GM23338 (cell line): Measurements from ENCODE around the gene TSHZ2.

Experiments
- CREB1 ChIP-seq: fragments of 250-450 bp; sonication (Bioruptor Pico); IDR thresholded peaks from 2 replicates; pipeline ENCODE4 v1.5.0; 2020; ENCODE audit warnings: low read depth, mild to moderate bottlenecking, moderate library complexity
- EZH2 ChIP-seq: fragments of 200-600 bp; sonication (generic); IDR thresholded peaks from one replicate; pipeline ENCODE4 v1.8.0; 2017; ENCODE audit warnings: antibody characterized with exemption, mild to moderate bottlenecking, low read depth; ENCODE audit not compliant: unreplicated experiment
- EZH2phosphoT487 ChIP-seq: fragments of 200-600 bp; sonication (generic); IDR thresholded peaks from one replicate; pipeline ENCODE4 v1.8.1; 2018; ENCODE audit warnings: antibody characterized with exemption; ENCODE audit not compliant: unreplicated experiment
- JUNB ChIP-seq: IDR thresholded peaks from one replicate; pipeline ENCODE4 v1.6.1; 2016; ENCODE audit warnings: antibody characterized with exemption; ENCODE audit not compliant: unreplicated experiment
- NANOG ChIP-seq: IDR thresholded peaks from 2 replicates; pipeline ENCODE4 v1.6.1; 2016; ENCODE audit warnings: antibody characterized with exemption, borderline replicate concordance
- POLR2AphosphoS5 ChIP-seq: IDR thresholded peaks from 2 replicates; pipeline ENCODE4 v1.6.1; 2016; ENCODE audit warnings: antibody characterized with exemption, low read depth
- TF ChIP-seq, protein P1 (sequence below), 2 experiments: fragments of 200-600 bp in 1 of 2; sonication (generic) in 1 of 2; conservative IDR thresholded peaks; 2 replicates each; pipeline versions ENCODE4 v1.5.1 to v1.6.1; 2016 to 2017; ENCODE audit warnings: antibody characterized with exemption in 2 of 2, low read depth in 2 of 2, mild to moderate bottlenecking in 2 of 2, moderate library complexity in 1 of 2
- TF ChIP-seq, protein P2 (sequence below): IDR thresholded peaks from one replicate; pipeline ENCODE4 v1.6.1; 2018; ENCODE audit warnings: antibody characterized with exemption; ENCODE audit not compliant: unreplicated experiment
- TF ChIP-seq, protein P3 (sequence below): IDR thresholded peaks from 2 replicates; pipeline ENCODE4 v1.6.1; 2016; ENCODE audit warnings: antibody characterized with exemption

GRCh38 chr20:53371216-53371615 is 399.1 kb downstream of the TSHZ2 start:
- no peak for TF ChIP-seq EZH2
- TF ChIP-seq, protein P1, sequence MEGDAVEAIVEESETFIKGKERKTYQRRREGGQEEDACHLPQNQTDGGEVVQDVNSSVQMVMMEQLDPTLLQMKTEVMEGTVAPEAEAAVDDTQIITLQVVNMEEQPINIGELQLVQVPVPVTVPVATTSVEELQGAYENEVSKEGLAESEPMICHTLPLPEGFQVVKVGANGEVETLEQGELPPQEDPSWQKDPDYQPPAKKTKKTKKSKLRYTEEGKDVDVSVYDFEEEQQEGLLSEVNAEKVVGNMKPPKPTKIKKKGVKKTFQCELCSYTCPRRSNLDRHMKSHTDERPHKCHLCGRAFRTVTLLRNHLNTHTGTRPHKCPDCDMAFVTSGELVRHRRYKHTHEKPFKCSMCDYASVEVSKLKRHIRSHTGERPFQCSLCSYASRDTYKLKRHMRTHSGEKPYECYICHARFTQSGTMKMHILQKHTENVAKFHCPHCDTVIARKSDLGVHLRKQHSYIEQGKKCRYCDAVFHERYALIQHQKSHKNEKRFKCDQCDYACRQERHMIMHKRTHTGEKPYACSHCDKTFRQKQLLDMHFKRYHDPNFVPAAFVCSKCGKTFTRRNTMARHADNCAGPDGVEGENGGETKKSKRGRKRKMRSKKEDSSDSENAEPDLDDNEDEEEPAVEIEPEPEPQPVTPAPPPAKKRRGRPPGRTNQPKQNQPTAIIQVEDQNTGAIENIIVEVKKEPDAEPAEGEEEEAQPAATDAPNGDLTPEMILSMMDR (conservative IDR thresholded peaks at IDR 0.05; ENCODE audit: low read depth in 2 of 2) = no peak
- no peak for TF ChIP-seq POLR2AphosphoS5
- TF ChIP-seq, protein P2, sequence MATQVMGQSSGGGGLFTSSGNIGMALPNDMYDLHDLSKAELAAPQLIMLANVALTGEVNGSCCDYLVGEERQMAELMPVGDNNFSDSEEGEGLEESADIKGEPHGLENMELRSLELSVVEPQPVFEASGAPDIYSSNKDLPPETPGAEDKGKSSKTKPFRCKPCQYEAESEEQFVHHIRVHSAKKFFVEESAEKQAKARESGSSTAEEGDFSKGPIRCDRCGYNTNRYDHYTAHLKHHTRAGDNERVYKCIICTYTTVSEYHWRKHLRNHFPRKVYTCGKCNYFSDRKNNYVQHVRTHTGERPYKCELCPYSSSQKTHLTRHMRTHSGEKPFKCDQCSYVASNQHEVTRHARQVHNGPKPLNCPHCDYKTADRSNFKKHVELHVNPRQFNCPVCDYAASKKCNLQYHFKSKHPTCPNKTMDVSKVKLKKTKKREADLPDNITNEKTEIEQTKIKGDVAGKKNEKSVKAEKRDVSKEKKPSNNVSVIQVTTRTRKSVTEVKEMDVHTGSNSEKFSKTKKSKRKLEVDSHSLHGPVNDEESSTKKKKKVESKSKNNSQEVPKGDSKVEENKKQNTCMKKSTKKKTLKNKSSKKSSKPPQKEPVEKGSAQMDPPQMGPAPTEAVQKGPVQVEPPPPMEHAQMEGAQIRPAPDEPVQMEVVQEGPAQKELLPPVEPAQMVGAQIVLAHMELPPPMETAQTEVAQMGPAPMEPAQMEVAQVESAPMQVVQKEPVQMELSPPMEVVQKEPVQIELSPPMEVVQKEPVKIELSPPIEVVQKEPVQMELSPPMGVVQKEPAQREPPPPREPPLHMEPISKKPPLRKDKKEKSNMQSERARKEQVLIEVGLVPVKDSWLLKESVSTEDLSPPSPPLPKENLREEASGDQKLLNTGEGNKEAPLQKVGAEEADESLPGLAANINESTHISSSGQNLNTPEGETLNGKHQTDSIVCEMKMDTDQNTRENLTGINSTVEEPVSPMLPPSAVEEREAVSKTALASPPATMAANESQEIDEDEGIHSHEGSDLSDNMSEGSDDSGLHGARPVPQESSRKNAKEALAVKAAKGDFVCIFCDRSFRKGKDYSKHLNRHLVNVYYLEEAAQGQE = no peak
- no peak for TF ChIP-seq JUNB
- no peak for TF ChIP-seq CREB1 (CRISPR knock-in tag)
- TF ChIP-seq, protein P3, sequence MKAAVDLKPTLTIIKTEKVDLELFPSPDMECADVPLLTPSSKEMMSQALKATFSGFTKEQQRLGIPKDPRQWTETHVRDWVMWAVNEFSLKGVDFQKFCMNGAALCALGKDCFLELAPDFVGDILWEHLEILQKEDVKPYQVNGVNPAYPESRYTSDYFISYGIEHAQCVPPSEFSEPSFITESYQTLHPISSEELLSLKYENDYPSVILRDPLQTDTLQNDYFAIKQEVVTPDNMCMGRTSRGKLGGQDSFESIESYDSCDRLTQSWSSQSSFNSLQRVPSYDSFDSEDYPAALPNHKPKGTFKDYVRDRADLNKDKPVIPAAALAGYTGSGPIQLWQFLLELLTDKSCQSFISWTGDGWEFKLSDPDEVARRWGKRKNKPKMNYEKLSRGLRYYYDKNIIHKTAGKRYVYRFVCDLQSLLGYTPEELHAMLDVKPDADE = no peak
- no peak for TF ChIP-seq NANOG
- no peak for TF ChIP-seq EZH2phosphoT487
